ENCODE results near the gene PGGHG. TPM values are rescaled to one million over a fixed set of nuclear protein-coding genes. Genes with fewer than 3 reads are reported as not detected.
A peak's percentile ranks its signal among the peaks of the same experiment; 100 is the strongest.

Gene PGGHG
- total RNA-seq, 1 donor from 2014 or later: 69.7 TPM

DNA sequence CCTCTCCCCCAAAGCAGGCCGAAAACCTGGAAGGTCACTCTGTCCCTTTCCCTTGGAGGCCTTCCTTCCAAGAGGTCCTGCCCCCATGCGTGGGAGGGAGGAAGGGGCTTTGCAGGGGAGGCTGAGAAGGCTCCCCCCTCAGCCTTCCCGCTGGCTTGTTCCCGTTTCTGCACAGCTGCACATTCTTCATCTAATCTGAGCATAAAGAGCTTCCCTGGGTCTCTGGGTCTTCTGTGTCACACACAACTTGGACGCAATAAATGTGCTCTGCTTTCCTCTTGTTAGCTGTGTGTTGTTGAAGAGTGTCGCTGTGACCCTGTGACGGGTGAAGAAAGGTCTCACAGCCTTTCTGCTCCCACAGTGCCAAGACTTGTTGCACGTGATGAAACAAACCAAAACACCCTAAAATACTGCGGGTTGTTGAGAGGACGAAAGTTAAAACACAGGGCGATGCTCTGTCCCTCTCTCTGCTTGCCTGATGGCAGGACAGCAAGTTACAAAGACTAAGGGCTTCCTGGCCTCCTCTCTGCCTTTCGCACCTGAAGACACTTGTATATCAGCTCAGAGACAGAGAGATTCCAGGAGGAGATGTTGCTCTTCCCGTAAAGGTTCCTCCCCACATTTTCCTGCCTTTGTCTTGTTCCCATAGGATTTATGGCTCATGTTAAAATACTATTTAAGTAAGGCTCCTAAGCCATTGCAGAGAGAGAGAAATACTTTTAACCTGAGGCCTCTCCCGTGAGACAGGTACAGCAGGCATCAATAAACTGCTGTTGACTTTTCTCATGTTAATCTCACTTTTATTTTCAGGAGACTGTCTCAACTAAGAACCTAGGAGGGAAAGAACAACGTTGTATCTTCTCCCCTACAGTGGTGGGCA is 47.1 kb downstream of the PGGHG start:
- peaks cover 28% of the 10 kb centered on the region for H3K4me1 Mint-ChIP-seq (ENCODE audit: unreplicated experiment)

DNA sequence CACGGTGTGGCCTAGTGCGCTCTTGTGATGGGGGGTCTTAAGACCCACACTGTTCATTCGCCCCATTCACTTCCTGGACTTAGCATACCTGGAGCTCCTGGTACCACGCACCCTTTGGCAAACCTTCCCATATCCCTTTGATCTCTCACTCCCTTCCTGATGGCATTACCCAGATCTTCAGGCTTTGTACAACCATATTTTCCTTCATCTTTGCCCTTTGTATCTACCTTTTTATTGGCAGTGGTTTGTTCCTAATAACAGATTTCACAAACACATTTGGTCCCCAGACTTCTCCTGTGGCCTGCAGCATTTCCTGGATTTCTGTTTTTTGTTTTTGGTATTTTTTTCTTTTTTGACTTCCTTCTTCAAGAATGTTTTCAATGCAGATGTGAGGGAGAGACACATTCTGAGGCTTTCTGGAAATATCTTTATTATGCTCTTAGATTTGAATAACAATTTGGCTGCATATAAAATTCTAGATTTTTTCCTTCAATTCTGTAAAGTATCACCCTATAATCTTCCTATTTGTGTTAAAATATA is 47.8 kb downstream of the PGGHG start:
- Mint-ChIP-seq H3K9me3 (ENCODE audit: unreplicated experiment) (no peaks in the 10 kb centered on the region), H3K27ac (ENCODE audit: unreplicated experiment) (peak overlapping the region; percentile 79), H3K36me3 (ENCODE audit: low read depth, unreplicated experiment) (no peaks in the 10 kb centered on the region), H3K4me3 (ENCODE audit: unreplicated experiment) (peak overlapping the region; percentile 1), H3K27me3 (ENCODE audit: unreplicated experiment) (no peaks in the 10 kb centered on the region), H3K4me1 (ENCODE audit: unreplicated experiment) (peaks cover 31% of the 10 kb centered on the region)
- no peak for DNase-seq (ENCODE audit: low spot score)
- TF ChIP-seq, protein P1, sequence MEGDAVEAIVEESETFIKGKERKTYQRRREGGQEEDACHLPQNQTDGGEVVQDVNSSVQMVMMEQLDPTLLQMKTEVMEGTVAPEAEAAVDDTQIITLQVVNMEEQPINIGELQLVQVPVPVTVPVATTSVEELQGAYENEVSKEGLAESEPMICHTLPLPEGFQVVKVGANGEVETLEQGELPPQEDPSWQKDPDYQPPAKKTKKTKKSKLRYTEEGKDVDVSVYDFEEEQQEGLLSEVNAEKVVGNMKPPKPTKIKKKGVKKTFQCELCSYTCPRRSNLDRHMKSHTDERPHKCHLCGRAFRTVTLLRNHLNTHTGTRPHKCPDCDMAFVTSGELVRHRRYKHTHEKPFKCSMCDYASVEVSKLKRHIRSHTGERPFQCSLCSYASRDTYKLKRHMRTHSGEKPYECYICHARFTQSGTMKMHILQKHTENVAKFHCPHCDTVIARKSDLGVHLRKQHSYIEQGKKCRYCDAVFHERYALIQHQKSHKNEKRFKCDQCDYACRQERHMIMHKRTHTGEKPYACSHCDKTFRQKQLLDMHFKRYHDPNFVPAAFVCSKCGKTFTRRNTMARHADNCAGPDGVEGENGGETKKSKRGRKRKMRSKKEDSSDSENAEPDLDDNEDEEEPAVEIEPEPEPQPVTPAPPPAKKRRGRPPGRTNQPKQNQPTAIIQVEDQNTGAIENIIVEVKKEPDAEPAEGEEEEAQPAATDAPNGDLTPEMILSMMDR (IDR thresholded peaks at IDR 0.05; ENCODE audit: unreplicated experiment): no peak

More for the DNA sequence above, 47.1 kb downstream of the PGGHG start:
- TF ChIP-seq, protein P1 (IDR thresholded peaks at IDR 0.05; ENCODE audit: unreplicated experiment): no peak
- no peak overlapping the region for H3K4me3 Mint-ChIP-seq (ENCODE audit: unreplicated experiment)
- no peaks in the 10 kb centered on the region for H3K36me3 Mint-ChIP-seq (ENCODE audit: low read depth, unreplicated experiment)
- DNase-seq (ENCODE audit: low spot score): no peak
- H3K27me3 Mint-ChIP-seq (ENCODE audit: unreplicated experiment): no peaks in the 10 kb centered on the region
- H3K9me3 Mint-ChIP-seq (ENCODE audit: unreplicated experiment): no peaks in the 10 kb centered on the region
- peak overlapping the region; percentile 79 for H3K27ac Mint-ChIP-seq (ENCODE audit: unreplicated experiment)

DNA sequence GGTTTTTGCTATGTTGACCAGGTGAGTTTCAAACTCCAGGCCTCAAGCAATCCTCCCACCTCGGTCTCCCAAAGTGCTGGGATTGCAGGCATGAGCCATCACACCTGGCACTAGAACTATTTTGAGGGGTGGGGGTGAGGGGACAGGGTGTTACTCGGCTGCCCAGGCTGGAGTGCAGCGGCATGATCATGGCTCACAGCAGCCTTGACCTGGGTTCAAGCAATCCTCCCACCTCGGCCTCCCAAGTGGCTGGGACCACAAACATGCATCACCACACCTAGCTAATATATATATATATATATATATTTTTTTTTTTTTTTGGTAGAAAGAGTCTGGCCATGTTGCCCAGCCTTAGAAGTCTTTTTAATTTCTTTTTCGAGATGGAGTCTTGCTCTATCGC is 48.8 kb downstream of the PGGHG start:
- Mint-ChIP-seq H3K9me3 (ENCODE audit: unreplicated experiment) (no peaks in the 10 kb centered on the region), H3K36me3 (ENCODE audit: low read depth, unreplicated experiment) (no peaks in the 10 kb centered on the region), H3K4me1 (ENCODE audit: unreplicated experiment) (peaks cover 31% of the 10 kb centered on the region), H3K27ac (ENCODE audit: unreplicated experiment) (no peak overlapping the region), H3K27me3 (ENCODE audit: unreplicated experiment) (no peaks in the 10 kb centered on the region), H3K4me3 (ENCODE audit: unreplicated experiment) (no peak overlapping the region)
- TF ChIP-seq, protein P1 (IDR thresholded peaks at IDR 0.05; ENCODE audit: unreplicated experiment): no peak
- no peak for DNase-seq (ENCODE audit: low spot score)

DNA sequence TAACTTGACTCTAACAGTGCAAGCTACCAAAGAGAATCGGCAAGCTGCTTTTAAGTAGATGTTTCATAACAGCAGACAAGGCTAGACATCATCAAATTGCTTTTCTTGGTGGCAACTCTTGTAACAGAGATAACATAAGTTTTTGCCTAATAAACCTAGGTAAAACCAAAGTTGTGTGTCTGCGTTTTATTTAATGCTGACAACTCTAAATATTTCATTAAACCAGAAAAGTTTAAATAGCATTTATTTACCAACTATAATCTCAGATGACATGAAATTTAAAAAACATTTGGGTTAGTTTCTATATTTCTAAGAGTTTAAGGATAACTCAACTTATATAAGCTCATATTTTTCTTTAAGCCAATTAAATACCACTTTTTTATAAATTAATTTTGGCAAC is 51.0 kb downstream of the PGGHG start:
- Mint-ChIP-seq H3K27me3 (ENCODE audit: unreplicated experiment) (no peaks in the 10 kb centered on the region), H3K4me1 (ENCODE audit: unreplicated experiment) (peaks cover 22% of the 10 kb centered on the region)

More for the DNA sequence above, 51.0 kb downstream of the PGGHG start:
- no peaks in the 10 kb centered on the region for H3K36me3 Mint-ChIP-seq (ENCODE audit: low read depth, unreplicated experiment)
- no peak for DNase-seq (ENCODE audit: low spot score)
- no peak overlapping the region for H3K4me3 Mint-ChIP-seq (ENCODE audit: unreplicated experiment)
- TF ChIP-seq, protein P1 (IDR thresholded peaks at IDR 0.05; ENCODE audit: unreplicated experiment): no peak
- H3K9me3 Mint-ChIP-seq (ENCODE audit: unreplicated experiment): no peaks in the 10 kb centered on the region
- no peak overlapping the region for H3K27ac Mint-ChIP-seq (ENCODE audit: unreplicated experiment)

Measured in endothelial cell (in vitro differentiated cells).